ENCODE results near the gene FXYD1.

Gene FXYD1

GRCh38 chr19:35093941-35094647 lies 44.5 kb upstream of the FXYD1 start:
- Mint-ChIP-seq H3K27ac (no peak overlapping the region), H3K36me3 (ENCODE audit: low read depth) (no peaks in the 10 kb centered on the region), H3K4me1 (no peaks in the 10 kb centered on the region), H3K27me3 (ENCODE audit: low read depth) (peaks cover 19% of the 10 kb centered on the region), H3K4me3 (no peak overlapping the region), H3K9me3 (no peaks in the 10 kb centered on the region)
- TF ChIP-seq, protein P1, sequence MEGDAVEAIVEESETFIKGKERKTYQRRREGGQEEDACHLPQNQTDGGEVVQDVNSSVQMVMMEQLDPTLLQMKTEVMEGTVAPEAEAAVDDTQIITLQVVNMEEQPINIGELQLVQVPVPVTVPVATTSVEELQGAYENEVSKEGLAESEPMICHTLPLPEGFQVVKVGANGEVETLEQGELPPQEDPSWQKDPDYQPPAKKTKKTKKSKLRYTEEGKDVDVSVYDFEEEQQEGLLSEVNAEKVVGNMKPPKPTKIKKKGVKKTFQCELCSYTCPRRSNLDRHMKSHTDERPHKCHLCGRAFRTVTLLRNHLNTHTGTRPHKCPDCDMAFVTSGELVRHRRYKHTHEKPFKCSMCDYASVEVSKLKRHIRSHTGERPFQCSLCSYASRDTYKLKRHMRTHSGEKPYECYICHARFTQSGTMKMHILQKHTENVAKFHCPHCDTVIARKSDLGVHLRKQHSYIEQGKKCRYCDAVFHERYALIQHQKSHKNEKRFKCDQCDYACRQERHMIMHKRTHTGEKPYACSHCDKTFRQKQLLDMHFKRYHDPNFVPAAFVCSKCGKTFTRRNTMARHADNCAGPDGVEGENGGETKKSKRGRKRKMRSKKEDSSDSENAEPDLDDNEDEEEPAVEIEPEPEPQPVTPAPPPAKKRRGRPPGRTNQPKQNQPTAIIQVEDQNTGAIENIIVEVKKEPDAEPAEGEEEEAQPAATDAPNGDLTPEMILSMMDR (IDR thresholded peaks at IDR 0.05; ENCODE audit: unreplicated experiment in 3 of 3), result no peak

DNA sequence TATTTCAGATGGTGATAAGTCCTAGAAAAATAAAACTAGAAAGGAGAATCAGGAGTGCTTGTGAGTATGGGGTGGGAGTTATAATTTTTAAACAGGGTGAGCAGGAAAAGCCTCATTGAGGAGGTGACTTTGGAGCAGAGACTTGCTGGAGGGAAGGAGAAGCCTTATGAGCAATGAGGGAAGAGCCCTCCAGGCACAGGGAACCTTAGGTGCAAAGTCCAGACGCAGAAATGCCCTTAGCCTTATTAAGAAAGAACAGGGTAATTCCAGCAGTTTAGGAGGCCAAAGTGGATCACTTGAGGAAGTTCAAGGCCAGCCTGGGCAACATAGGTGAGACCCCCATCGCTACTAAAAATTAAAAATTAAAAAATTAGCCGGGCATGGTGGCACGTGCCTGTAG lies 44.0 kb upstream of the FXYD1 start:
- no peak overlapping the region for H3K4me3 Mint-ChIP-seq
- no peaks in the 10 kb centered on the region for H3K4me1 Mint-ChIP-seq
- no peak overlapping the region for H3K27ac Mint-ChIP-seq
- no peaks in the 10 kb centered on the region for H3K36me3 Mint-ChIP-seq (ENCODE audit: low read depth)
- no peaks in the 10 kb centered on the region for H3K9me3 Mint-ChIP-seq
- peaks cover 19% of the 10 kb centered on the region for H3K27me3 Mint-ChIP-seq (ENCODE audit: low read depth)
- TF ChIP-seq, protein P1 (IDR thresholded peaks at IDR 0.05; ENCODE audit: unreplicated experiment in 3 of 3), result no peak

GRCh38 chr19:35095667-35096368 lies 42.8 kb upstream of the FXYD1 start:
- peaks cover 12% of the 10 kb centered on the region for H3K27me3 Mint-ChIP-seq (ENCODE audit: low read depth)
- H3K4me1 Mint-ChIP-seq, result no peaks in the 10 kb centered on the region
- TF ChIP-seq, protein P1 (IDR thresholded peaks at IDR 0.05; ENCODE audit: unreplicated experiment in 3 of 3), result no peak
- H3K27ac Mint-ChIP-seq, result no peak overlapping the region
- H3K36me3 Mint-ChIP-seq (ENCODE audit: low read depth), result no peaks in the 10 kb centered on the region
- no peak overlapping the region for H3K4me3 Mint-ChIP-seq
- no peaks in the 10 kb centered on the region for H3K9me3 Mint-ChIP-seq

DNA sequence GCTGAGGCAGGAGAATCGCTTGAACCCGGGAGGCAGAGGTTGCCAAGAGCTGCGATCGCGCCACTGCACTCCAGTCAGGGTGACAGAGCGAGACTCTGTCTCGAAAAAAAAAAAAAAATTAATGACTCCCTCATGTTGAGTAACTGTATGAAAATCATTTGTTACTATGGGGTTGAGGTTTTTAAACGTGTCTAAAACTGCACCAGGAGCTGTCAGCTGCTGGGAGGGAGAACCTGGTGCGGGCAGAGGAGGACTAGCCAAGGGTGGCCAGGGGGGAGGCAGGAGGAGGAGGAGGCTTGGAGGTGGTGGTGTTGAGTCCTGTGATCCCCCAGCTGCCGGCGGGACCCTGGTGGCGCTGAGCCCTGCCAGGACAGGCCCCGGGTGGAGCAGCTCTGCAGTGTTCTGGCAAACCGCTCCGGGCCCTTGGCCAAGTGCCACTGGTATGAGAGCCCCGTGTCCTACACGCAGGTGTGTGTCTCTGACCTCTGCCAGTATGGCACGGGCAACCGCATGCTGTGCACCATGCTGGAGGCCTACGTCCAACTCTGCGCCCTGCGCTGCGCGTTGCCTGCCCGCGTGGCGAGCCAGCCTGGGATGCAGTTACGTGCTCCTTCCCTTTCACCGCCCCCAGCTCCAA lies 40.1 kb upstream of the FXYD1 start:
- Mint-ChIP-seq H3K4me3 (no peak overlapping the region), H3K36me3 (ENCODE audit: low read depth) (no peaks in the 10 kb centered on the region), H3K9me3 (no peaks in the 10 kb centered on the region), H3K4me1 (no peaks in the 10 kb centered on the region), H3K27me3 (ENCODE audit: low read depth) (peaks cover 4% of the 10 kb centered on the region), H3K27ac (no peak overlapping the region)
- TF ChIP-seq, protein P1 (IDR thresholded peaks at IDR 0.05; ENCODE audit: unreplicated experiment in 3 of 3), result no peak

DNA sequence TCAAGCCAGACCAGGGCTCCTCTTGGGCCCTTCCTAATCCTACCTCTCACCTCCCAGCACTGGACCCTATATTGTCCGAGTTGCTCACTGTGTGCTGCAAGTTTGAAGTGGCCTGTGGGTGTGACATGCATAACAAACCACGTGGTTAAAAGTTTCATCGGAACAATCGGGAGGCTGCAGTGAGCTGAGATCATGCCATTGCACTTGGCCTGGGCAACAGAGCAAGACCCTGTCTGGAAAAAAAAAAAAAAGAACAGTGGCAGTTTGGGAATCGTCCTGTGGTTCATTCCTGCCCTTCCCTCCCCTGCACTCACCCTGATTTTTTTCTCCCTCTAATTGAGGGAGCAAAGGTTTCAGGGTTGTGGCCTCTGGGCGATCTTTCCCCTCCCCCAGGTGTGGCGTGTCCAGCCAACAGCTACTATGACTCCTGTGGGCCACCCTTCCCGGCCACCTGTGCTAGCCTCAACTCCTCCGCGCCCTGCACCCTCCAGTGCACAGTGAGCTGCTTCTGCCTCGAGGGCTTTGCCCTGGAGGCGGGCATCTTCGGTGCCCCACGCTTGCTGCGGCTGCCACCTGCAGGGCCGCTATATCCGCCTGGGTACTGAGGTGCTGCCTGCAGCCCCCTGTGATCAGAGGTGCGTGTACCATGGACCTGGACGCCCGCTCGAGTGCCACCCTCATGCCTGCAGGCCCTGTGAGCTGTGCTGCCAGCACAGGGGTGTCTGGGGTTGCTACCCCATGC lies 39.3 kb upstream of the FXYD1 start:
- Mint-ChIP-seq H3K9me3 (no peaks in the 10 kb centered on the region), H3K36me3 (ENCODE audit: low read depth) (no peaks in the 10 kb centered on the region), H3K27ac (no peak overlapping the region), H3K4me3 (no peak overlapping the region), H3K27me3 (ENCODE audit: low read depth) (peaks cover 4% of the 10 kb centered on the region), H3K4me1 (no peaks in the 10 kb centered on the region)
- TF ChIP-seq, protein P1 (IDR thresholded peaks at IDR 0.05; ENCODE audit: unreplicated experiment in 3 of 3), result no peak

Data from nephron (organoid).